Right ventricle myocardium inferior (tissue), 1 donor: ENCODE results near the gene NPIPA5. TPM values are rescaled to one million over a fixed set of nuclear protein-coding genes. Genes with fewer than 3 reads are reported as not detected.
"Not testable (repeated sequence)": the region's sequence is repeated elsewhere in the genome, so short reads cannot be mapped to it uniquely, and the experiment has no call there.

ENCODE experiments used
- ATAC-seq: fragments of 200-7000 bp; cut with Tn5 transposase; one replicate; pipeline ENCODE4 v1.9.1; 2020; ENCODE audit warnings: mild to moderate bottlenecking, moderate library complexity
- DNase-seq: peaks from one replicate; pipeline ENCODE4 v3.0.0; 2021; ENCODE audit errors: missing footprints
- intact Hi-C: fragments of 100-400 bp; cut with DNase I; formaldehyde crosslinking; loops from one replicate; pipeline ENCODE4 v1.11.0; 2022
- total RNA-seq: library from RNA; stranded (reverse); fragmentation: NEBNext Ultra II Directional; extraction: Animal tissue kit (Norgen Biotek cat#: 25700); gene quantifications from one replicate; pipeline ENCODE4 v1.2.1, GENCODE V29; 2021
- donor health status: DM: no; HTN: yes; CAD: no; lungs with severe emphysema.

The NPIPA5 gene
- total RNA-seq, 1 donor from 2014 or later: 4.2 TPM

DNA sequence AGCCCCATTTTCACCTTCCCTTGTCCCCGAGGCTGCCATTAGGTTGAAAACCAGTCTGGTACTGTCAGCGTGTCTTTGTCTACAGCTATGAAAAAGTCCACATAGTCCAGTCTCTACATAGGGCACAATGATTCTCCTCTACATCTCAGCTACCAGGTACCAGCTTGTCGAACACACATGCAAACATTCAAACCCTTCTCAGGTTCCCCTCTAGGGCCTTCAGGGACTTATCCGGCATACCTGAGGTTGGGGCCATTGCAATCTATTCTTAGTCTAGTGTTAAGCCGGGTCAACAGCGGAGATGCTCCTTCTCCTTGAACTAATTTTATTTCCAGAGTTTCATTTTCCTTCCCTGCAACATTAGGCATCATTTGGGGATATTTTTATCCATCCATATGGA, 54.7 kb downstream of the NPIPA5 start:
- ATAC-seq, DNase-seq, intact Hi-C loops: not testable (repeated sequence)

GRCh38 chr16:15321221-15321620, 56.9 kb downstream of the NPIPA5 start:
- intact Hi-C loops, DNase-seq, ATAC-seq: not testable (repeated sequence)

DNA sequence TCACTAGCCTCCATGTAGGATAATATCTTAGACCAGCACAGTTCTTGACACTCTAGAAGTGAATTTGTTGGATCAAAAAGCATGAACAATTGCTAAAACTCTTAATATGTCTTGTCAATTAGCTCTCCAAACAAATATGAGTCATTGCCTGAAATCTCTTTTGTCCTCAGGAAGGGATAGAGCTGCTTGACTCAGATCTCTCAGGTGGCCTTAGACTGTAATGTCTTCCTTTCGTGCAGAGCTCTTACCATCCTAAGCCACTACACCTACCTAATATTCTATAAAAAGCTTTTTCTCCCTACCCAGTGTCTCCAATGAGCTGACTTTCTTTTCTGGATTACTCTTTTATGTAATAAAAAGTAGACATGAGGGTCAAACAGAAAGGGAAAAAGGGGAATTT, 63.5 kb downstream of the NPIPA5 start:
- ATAC-seq, DNase-seq, intact Hi-C loops: not testable (repeated sequence)

Other genes with a start within 250 kb of the NPIPA5 start
- 5.2 TPM for gene MPV17L, start 17.5 kb upstream of the NPIPA5 start, total RNA-seq
- gene BMERB1, start 56.3 kb upstream of the NPIPA5 start, total RNA-seq: 61.4 TPM